GM21390 (cell line): ENCODE data around the gene ODAD3.
A peak's percentile ranks its signal among the peaks of the same experiment; 100 is the strongest.

Experiments
- ATAC-seq: cut with Tn5 transposase; IDR thresholded peaks from one replicate; pipeline ENCODE4 v1.9.1; 2021; ENCODE audit not compliant: unreplicated experiment

The ODAD3 gene

GRCh38 chr19:11377237-11377636, 57.7 kb downstream of the ODAD3 start:
- ATAC-seq, result no peak

- no peak for ATAC-seq
Measured at GRCh38 chr19:11375143-11375948, 59.6 kb downstream of the ODAD3 start.

GRCh38 chr19:11374433-11375142, 60.3 kb downstream of the ODAD3 start, which contains the start of gene SWSAP1:
Gene SWSAP1, plus strand, starts transcription at chr19:11374666. Its CDS starts 15 bp downstream, at chr19:11374681.
- ATAC-seq, result peak; percentile 82

- no peak for ATAC-seq
Measured at GRCh38 chr19:11373885-11374432, 61.0 kb downstream of the ODAD3 start.

GRCh38 chr19:11373166-11373884, 61.6 kb downstream of the ODAD3 start:
- no peak for ATAC-seq

- ATAC-seq, result no peak
Measured at GRCh38 chr19:11370744-11371143, 64.2 kb downstream of the ODAD3 start.
